NCI-H2029 treated with DMSO at 0.1 percent for 48 hours (cell line): ENCODE data around the gene AP1M1.
"Not testable (repeated sequence)": the region's sequence is repeated elsewhere in the genome, so short reads cannot be mapped to it uniquely, and the experiment has no call there.

ENCODE experiments used
- DNase-seq: peaks from one replicate; lab custom pipeline; 2025; lab: John Stamatoyannopoulos, UW

The AP1M1 gene

GRCh38 chr19:16197622-16198369 lies at the start of gene AP1M1:
Gene AP1M1, plus strand, starts transcription at chr19:16197911. Its CDS starts 116 bp downstream, at chr19:16198027.
- peak; percentile 88 for DNase-seq

DNA sequence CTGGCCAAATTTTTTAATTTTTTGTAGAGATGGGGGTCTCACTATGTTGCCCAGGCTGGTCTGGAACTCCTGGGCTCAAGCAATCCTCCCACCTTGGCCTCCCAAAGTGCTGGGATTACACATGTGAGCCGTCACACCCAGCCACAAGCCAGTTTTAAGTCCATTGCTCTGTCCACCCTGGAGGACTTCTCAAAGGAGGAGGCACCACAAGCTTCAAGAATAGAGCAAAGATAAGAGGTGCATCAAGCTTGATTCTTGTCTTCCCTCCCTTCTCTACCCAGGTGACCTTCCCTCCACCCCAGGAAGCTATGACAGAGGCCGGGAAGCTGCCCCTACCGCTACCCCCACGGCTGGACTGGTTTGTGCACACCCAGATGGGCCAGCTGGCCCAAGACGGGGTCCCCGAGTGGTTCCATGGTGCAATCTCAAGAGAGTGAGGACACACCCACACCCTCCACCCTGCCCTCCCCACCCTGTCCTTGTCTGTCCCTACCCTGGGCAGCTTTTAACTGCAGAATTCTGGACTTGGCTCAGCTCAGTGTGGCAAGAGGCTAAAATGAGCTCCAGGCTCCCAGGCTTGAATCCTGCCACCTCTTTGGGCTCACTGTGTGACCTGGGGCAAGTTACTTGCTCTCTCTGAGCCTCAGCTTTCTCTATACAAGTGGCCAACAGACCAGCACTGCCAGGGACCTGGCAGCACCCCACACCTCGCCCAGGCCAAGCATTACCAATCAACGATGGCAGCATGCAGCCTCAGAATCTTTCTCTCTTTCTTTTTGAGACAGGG lies 49.1 kb upstream of the AP1M1 start:
- DNase-seq: no peak

DNA sequence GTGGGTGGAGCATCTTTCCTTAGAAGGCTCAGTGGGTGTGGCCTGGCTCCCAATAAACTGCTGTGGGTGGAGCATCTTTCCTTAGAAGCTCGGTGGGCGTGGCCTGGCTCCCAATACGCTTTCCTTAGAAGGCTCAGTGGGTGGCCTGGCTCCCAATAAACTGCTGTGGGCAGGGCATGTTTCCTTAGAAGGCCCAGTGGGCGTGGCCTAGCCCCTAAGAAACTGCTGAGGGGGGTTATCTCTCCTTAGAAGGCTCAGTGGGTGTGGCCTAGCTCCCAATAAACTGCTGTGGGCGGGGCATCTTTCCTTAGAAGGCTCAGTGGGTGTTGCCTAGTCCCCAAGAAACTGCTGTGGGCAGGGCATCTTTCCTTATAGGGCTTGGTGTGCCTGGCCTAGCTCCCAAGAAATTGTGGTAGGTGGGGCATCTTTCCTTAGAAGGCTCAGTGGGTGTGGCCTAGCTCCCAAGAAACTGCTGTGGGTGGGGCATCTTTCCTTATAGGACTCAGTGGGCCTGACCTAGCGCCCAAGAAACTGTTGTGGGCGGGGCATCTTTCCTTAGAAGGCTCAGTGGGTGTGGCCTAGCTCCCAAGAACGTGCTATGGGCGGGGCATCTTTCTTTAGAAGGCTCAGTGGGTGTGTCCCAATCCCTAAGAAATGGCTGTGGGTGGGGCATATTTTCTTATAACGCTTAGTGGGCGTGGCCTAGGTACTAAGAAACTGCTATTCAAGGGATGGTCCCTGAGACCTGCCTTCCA lies 44.0 kb upstream of the AP1M1 start:
- no peak for DNase-seq

GRCh38 chr19:16154557-16154956 lies 43.2 kb upstream of the AP1M1 start:
- DNase-seq: no peak

GRCh38 chr19:16155128-16155527 lies 42.6 kb upstream of the AP1M1 start:
- DNase-seq: no peak

GRCh38 chr19:16156904-16157303 lies 40.8 kb upstream of the AP1M1 start:
- no peak for DNase-seq

- DNase-seq: no peak
These were observed 40.1 kb upstream of the AP1M1 start for GRCh38 chr19:16157601-16158000.

DNA sequence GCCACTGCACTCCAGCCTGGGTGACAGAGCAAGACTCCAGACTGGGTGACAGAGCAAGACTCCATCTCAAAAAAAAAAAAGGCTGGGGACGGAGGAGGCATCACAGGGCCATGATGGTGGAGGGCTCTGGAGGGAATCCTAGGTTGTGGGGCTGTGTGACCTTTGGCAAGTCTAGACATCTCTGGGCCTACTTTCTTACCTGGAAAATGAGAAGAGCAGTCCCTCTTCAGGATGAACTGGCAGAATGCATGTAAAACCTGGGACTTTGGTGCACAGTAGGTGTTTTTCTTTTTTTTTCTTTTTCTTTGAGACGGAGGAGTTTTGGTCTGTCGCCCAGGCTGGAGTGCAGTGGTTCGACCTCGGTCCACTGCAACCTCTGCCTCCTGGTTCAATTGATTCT lies 38.1 kb upstream of the AP1M1 start:
- no peak for DNase-seq

- no peak for DNase-seq
These were observed 37.2 kb upstream of the AP1M1 start for GRCh38 chr19:16160445-16160942.

DNA sequence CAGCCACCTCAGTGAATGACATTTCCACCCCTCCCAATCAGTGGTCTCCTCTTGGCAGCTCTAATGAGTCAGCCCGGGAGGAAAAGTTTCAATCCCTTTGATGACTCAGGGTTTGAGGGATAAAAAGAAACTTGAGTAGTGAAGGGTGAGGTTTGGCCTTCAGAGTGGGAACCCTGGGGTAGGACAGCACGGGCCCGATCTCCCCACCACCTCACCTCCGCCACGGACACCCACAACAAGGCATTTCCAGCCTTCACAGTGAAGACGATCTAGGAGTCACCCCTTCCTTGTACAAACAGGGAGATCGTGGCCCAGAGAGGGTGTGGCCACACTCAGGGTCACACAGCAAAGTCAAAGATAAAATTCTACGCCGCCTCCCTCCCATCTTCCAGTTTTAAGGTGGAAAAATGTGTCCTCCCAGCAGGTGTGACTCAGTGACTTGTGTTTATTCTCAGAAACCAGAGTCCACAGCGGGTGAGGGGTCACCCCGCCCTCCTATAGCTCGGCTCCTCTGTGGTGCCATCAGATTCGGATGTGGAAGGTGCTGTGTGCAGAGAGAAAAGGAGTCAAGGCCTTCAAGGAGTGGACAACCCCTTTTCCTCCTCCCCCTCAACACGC lies 36.7 kb upstream of the AP1M1 start:
- DNase-seq: no peak

- no peak for DNase-seq
These were observed 35.9 kb upstream of the AP1M1 start for GRCh38 chr19:16161840-16162239.

DNA sequence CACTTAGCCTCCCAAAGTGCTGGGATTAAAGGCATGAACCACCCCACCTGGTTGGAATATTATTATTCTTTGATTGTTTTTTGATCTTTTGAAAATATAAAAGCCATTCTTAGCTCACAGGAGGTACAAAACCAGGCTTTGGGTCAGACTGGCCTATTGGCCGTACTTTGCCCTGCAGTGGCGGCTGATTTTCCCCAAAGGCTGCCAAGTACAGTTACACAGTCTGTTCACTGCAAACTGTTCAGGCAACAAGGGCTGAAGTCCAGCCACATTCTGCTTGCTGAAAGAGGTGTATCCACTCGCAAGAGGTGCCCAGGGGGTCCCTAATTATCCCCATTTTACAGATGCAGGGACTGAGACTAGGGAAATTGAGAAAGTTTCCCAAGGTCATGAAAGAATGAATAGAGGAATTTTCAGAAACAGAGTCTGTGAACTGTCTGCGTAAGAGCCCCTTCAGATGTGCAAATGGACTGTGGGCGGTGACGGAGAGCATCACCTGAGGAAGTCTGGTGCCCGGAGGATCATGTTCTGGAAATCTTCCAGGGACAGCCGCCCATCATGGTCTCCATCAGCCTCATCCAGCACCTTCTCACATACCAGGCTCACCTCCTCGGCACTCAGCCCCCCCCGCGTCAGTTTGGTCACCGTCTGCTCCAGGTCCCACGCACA lies 33.4 kb upstream of the AP1M1 start:
- no peak for DNase-seq

- no peak for DNase-seq
These were observed 31.3 kb upstream of the AP1M1 start for GRCh38 chr19:16166417-16166816.

DNA sequence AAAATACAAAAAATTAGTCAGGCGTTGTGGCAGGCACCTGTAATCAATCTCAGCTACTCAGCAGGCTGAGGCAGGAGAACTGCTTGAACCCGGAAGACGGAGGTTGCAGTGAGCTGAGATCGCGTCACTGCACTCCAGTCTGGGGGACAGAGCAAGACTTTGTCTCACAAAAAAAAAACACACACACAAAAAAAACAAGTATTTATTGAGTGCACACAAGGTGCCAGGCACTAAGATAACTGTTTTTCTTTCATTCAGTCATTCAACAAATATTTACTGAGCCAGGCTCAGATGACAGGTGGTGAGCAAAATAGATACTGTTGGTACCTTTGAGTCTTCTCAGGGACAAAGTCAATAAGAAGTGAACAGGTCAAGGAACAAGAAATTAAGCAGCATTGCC lies 30.7 kb upstream of the AP1M1 start:
- no peak for DNase-seq

- no peak for DNase-seq
These were observed 29.1 kb upstream of the AP1M1 start for GRCh38 chr19:16168465-16169081.

DNA sequence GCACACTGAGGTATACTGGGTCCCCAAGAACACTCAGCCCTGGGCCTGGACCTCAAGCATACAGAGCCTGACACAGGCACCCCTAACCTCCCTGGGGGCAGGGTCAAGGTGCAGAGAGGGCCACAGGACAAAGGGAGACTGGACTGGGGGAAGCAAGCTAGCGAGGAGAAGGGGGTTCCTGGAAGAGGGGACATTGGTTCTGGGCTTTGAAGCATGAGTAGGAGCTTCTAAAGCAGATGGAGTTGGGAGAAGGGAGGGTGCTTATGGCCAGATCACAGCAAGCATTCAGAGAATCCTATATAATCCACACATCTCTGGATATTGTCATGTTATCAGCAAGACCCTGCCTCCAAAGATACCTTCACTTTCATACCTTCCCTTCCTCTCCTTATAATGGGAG lies 27.6 kb upstream of the AP1M1 start:
- no peak for DNase-seq

DNA sequence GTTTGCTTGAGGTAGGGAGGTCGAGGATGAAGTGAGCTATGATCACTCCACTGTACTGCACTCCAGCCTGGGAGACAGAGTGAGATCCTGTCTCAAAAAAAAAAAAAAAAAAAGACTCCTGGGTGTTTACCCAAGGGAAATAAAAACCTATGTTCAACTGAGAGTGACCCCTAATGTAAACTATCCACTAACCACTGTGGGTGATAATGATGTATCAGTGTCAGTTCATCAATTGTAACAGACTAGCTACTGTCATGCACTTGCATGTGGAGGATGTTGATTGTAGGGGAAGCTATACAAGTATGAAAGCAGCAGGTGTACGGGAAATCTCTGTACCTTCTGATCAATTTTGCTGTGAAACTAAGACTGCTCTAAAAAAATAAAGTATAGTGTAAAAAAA lies 21.8 kb upstream of the AP1M1 start:
- no peak for DNase-seq

GRCh38 chr19:16178866-16179265 lies 18.8 kb upstream of the AP1M1 start:
- not testable (repeated sequence) for DNase-seq

GRCh38 chr19:16180611-16181010 lies 17.1 kb upstream of the AP1M1 start:
- DNase-seq: no peak

- no peak for DNase-seq
These were observed 13.0 kb upstream of the AP1M1 start for GRCh38 chr19:16184665-16185122.
